NCI-H2029 treated with DMSO at 0.1 percent for 48 hours (cell line): Measurements from ENCODE around the gene ZNF414.

ENCODE experiments used
- DNase-seq: peaks from one replicate; lab custom pipeline; 2025; lab: John Stamatoyannopoulos, UW

ZNF414 gene

DNA sequence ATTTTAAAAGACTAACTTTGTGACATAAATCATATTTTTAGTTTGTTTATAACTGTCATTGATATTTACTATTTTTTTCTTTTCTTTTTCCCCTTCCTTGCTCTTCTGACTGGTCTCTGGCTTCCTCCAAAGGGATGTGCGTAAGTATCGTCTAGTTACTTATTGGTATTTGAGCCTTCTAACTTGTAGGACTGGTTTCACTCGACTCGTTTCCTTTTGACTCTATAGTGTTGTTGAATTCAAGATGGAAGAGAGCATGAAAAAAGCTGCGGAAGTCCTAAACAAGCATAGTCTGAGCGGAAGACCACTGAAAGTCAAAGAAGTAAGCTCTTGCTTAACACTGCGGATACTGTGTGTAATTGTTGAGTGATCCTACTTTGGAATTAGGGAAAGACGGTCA lies 50.6 kb downstream of the ZNF414 start:
- DNase-seq: no peak

DNA sequence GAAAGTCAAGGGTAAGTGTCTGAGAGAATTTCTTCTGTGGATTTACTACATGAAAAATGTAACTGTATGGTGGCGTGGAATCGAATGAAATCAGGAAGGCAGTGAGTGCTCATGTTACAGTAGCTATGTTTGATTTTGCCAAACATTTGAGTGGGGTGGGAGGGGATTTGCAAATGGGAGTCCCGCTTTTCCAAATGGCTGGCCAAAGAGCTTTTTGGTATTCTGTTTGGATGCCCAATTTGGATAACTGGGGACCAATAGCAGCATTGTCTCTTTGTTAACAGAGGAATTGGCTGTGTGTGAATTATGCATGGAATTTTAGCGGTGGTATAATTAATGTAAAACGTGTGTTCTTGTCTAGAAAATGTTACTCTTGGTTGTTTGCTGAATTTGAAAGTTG lies 51.4 kb downstream of the ZNF414 start:
- no peak for DNase-seq

DNA sequence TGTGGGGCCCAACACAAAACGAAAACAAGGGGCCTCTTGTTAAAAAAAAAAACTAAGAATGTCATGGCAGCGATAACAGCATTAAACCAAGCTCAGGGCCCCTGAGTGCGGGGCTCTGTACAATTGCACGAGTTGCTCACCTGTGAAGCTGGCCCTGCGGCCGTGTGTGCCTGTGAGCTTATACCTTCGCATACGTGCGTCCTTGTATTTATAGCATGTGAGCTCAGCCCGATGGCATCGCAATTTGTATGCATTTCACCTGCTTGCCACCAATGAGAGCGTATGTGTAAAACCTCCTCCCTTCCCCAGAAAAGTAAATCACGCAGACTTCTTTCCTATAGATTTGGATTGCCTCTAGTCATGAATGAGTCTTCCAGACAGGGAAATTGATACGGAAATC lies 52.1 kb downstream of the ZNF414 start:
- no peak for DNase-seq

DNA sequence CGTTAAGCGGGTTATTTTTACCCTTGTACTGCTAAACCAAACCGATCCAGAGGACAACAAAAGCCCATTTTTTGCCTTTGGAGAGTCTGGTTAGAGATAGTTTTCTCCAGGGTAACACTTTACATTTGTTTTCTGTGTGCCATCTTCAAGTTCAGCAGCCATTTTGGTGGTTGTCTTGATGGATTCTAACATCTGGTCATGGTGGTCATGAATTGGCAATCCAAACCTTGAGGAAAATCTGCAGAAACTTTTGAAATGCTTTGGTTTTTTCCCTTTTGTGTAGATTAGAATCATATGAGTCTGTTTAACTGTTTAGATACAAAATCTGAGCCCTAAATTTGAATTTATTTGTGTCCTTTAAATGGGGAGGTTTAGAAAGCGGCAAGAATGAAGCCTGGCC lies 52.6 kb downstream of the ZNF414 start:
- no peak for DNase-seq

DNA sequence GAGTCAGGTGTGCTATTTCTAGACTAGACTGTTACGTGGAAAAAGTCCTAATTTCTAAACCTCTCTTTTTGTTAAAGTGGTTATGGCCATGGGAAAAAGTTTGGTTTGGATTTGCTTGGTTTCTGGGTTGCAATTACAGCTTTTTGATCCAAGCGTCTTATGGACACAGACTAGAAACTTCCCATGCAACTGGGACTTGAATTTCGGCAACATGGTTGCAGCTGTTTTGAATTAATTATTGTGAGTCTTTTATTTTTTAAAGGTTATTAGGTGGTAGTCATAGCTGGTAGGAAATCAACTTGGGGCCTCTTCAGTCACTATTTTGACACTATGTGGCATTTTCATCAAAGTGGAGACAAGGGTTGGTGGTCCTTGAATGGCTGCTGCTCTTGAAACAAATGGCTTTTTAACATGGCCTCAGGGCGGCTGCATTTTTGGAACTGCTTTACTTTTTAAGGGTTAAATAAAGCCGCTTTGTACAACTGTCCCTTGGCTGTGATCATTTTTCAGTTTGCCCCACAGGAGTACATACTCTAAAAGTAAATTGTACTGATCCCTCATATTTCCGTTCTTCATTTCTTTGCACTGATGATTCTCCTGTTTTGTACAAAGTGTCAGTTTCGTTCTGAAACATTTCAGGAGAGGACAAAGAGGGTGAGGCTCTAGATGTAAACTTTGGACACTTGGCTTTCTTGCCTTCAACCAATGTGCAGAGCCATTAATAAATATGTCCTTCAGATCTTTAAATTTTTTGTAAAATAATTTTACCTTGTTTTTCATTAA lies 53.3 kb downstream of the ZNF414 start:
- no peak for DNase-seq
